B cell (primary cell): ENCODE data around the gene TBC1D2B.

Source experiments
- CTCF ChIP-seq: fragments of 200-600 bp; IDR thresholded peaks from one replicate; pipeline ENCODE4 v1.8.0; 2022; ENCODE audit warnings: antibody characterized with exemption, mild to moderate bottlenecking
- EZH2 ChIP-seq: IDR thresholded peaks from 2 replicates; pipeline ENCODE4 v1.6.1; 2012; ENCODE audit warnings: borderline replicate concordance, low read depth, mild to moderate bottlenecking, moderate library complexity, low read length; ENCODE audit not compliant: insufficient read depth, poor library complexity, severe bottlenecking

DNA sequence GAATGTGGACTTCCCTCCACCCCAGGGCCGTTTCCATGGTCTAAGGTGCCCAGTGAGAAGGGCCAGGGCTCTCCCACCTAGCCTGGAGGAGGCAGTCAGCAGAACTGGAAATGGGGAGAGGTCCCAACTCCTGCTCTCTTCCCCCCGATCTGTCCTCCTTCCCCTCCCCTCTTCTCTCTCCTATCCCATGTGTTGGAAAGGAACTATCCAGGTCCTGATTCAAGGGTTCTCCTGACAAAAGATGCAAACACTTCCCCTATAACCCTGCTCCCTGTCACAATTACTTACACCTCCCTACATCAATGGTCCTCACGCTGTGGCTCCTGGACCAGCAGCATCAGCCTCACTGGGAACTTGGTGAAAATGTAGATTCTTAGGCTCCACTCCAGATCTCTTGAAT lies 47.8 kb upstream of the TBC1D2B start:
- TF ChIP-seq CTCF (no peak), EZH2 (no peak)
